Neural cell (in vitro differentiated cells): ENCODE results near the gene ZSCAN16. TPM values are rescaled to one million over a fixed set of nuclear protein-coding genes. Genes with fewer than 3 reads are reported as not detected.

ENCODE experiments used
- H2AFZ ChIP-seq: fragments of 200-600, 300-800 bp; sonication (generic), shearing (Covaris generic); 2 replicates; pipeline ENCODE4 v1.6.0; 2014; ENCODE audit warnings: low read depth, mild to moderate bottlenecking, antibody characterized with exemption, low read length, moderate library complexity
- H3F3A ChIP-seq: fragments of 200-600 bp; shearing (Covaris generic); 2 replicates; pipeline ENCODE4 v1.6.1; 2016; ENCODE audit warnings: mild to moderate bottlenecking, moderate library complexity, mixed read lengths, antibody characterized with exemption, low read length; ENCODE audit not compliant: insufficient read depth, poor library complexity, severe bottlenecking
- H3K27ac ChIP-seq: fragments of 200-600, 300-800 bp; sonication (generic), shearing (Covaris generic); 2 replicates; pipeline ENCODE4 v1.5.1; 2014; ENCODE audit warnings: mild to moderate bottlenecking, low read length, moderate library complexity
- H3K27me3 ChIP-seq: fragments of 300-800, 200-600 bp; sonication (generic), shearing (Covaris generic); 2 replicates; pipeline ENCODE4 v1.6.0; 2014; ENCODE audit warnings: mild to moderate bottlenecking, low read depth, low read length, moderate library complexity; ENCODE audit not compliant: insufficient read depth
- H3K36me3 ChIP-seq: fragments of 300-800, 200-600 bp; sonication (generic), shearing (Covaris generic); 2 replicates; pipeline ENCODE4 v1.5.1; 2014; ENCODE audit warnings: mild to moderate bottlenecking, antibody characterized with exemption, low read length, moderate library complexity; ENCODE audit not compliant: insufficient read depth
- H3K4me2 ChIP-seq: fragments of 300-800, 200-600 bp; sonication (generic), shearing (Covaris generic); 2 replicates; pipeline ENCODE4 v1.6.0; 2014; ENCODE audit warnings: mild to moderate bottlenecking, low read length
- H3K4me3 ChIP-seq: fragments of 300-800, 200-600 bp; sonication (generic), shearing (Covaris generic); 2 replicates; pipeline ENCODE4 v1.5.1; 2014; ENCODE audit warnings: mild to moderate bottlenecking, low read length, moderate library complexity
- H3K79me2 ChIP-seq: fragments of 200-600 bp; shearing (Covaris generic); replicated peaks from 2 replicates; pipeline ENCODE4 v1.6.0; 2014; ENCODE audit warnings: mild to moderate bottlenecking, low read length, moderate library complexity; ENCODE audit not compliant: insufficient read depth
- H3K9ac ChIP-seq: fragments of 300-800, 200-600 bp; sonication (generic), shearing (Covaris generic); 2 replicates; pipeline ENCODE4 v1.6.1; 2016; ENCODE audit warnings: mild to moderate bottlenecking, low read length, mixed read lengths
- H3K9me2 ChIP-seq: fragments of 200-600 bp; shearing (Covaris generic); 2 replicates; pipeline ENCODE4 v1.6.1; 2016; ENCODE audit warnings: mild to moderate bottlenecking, low read length, mixed read lengths; ENCODE audit not compliant: insufficient read depth
- H3K9me3 ChIP-seq: fragments of 200-600, 300-800 bp; sonication (generic), shearing (Covaris generic); 2 replicates; pipeline ENCODE4 v1.6.1; 2016; ENCODE audit warnings: mild to moderate bottlenecking, mixed run types, low read length, moderate library complexity, mixed read lengths
- H4K20me1 ChIP-seq: fragments of 200-600 bp; shearing (Covaris generic); 2 replicates; pipeline ENCODE4 v1.6.1; 2016; ENCODE audit warnings: mild to moderate bottlenecking, mixed run types; ENCODE audit not compliant: insufficient read depth
- CTCF ChIP-seq: fragments of 450-650 bp; IDR thresholded peaks from 2 replicates; pipeline ENCODE4 v1.5.1; 2014; ENCODE audit warnings: antibody characterized with exemption, mild to moderate bottlenecking, moderate library complexity; ENCODE audit not compliant: poor library complexity, severe bottlenecking
- EP300 ChIP-seq: fragments of 450-650 bp; conservative IDR thresholded peaks from 2 replicates; pipeline ENCODE4 v1.6.1; 2014; ENCODE audit warnings: antibody characterized with exemption, mild to moderate bottlenecking, moderate library complexity; ENCODE audit not compliant: poor library complexity, severe bottlenecking
- EZH2 ChIP-seq: fragments of 200-600, 300-800 bp; shearing (Covaris generic), sonication (generic); IDR thresholded peaks from 2 replicates; pipeline ENCODE4 v1.6.1; 2014; ENCODE audit warnings: antibody characterized with exemption, low read length, borderline replicate concordance, mild to moderate bottlenecking; ENCODE audit not compliant: insufficient read depth, poor library complexity, severe bottlenecking
- MXI1 ChIP-seq: fragments of 450-650 bp; conservative IDR thresholded peaks from 2 replicates; pipeline ENCODE4 v1.6.1; 2014; ENCODE audit warnings: antibody characterized with exemption, mild to moderate bottlenecking; ENCODE audit not compliant: poor library complexity, severe bottlenecking
- POLR2AphosphoS5 ChIP-seq: IDR thresholded peaks from 2 replicates; pipeline ENCODE4 v1.6.1; 2012
- RAD21 ChIP-seq: fragments of 450-650 bp; conservative IDR thresholded peaks from 2 replicates; pipeline ENCODE4 v1.6.1; 2014; ENCODE audit warnings: antibody characterized with exemption, mild to moderate bottlenecking, moderate library complexity
- REST ChIP-seq: IDR thresholded peaks from 2 replicates; pipeline ENCODE4 v1.6.1; 2012; ENCODE audit warnings: borderline replicate concordance
- SMC3 ChIP-seq: fragments of 450-650 bp; conservative IDR thresholded peaks from 2 replicates; pipeline ENCODE4 v1.6.1; 2014; ENCODE audit warnings: antibody characterized with exemption, mild to moderate bottlenecking, moderate library complexity; ENCODE audit not compliant: poor library complexity
- TAF1 ChIP-seq: IDR thresholded peaks from 2 replicates; pipeline ENCODE4 v1.6.1; 2012; ENCODE audit warnings: low read depth
- polyA plus RNA-seq: library from polyadenylated mRNA; depleted of rRNA; stranded (reverse); fragments of >200 nt; gene quantifications from 2 replicates; pipeline ENCODE4 v1.2.3, GENCODE V29; 2014

Gene ZSCAN16
- polyA plus RNA-seq, 1 donor from 2014 or later: 31.9 TPM

- no peak for TF ChIP-seq CTCF
- no peak for TF ChIP-seq MXI1
- TF ChIP-seq EP300: no peak
These were observed 19.2 kb upstream of the ZSCAN16 start (continued) for GRCh38 chr6:28105245-28105639.

- H3K9me3 ChIP-seq: no peaks in the 10 kb centered on the region
- no peaks in the 10 kb centered on the region for H3K27me3 ChIP-seq
- no peaks in the 10 kb centered on the region for H3K36me3 ChIP-seq
- H3K4me2 ChIP-seq: no peak overlapping the region
- peaks cover 3% of the 10 kb centered on the region for H3F3A ChIP-seq
- no peaks in the 10 kb centered on the region for H3K79me2 ChIP-seq
- H3K9ac ChIP-seq: no peak overlapping the region
- no peaks in the 10 kb centered on the region for H4K20me1 ChIP-seq
- H3K27ac ChIP-seq: no peak overlapping the region
- no peak overlapping the region for H2AFZ ChIP-seq
- no peak overlapping the region for H3K4me3 ChIP-seq
- TF ChIP-seq SMC3 (no peak), EZH2 (no peak), EP300 (no peak), MXI1 (no peak), CTCF (no peak), TAF1 (no peak), POLR2AphosphoS5 (no peak), REST (no peak), RAD21 (no peak)
- H3K9me2 ChIP-seq: no peaks in the 10 kb centered on the region
These were observed 16.9 kb upstream of the ZSCAN16 start for GRCh38 chr6:28107506-28107905.

GRCh38 chr6:28111964-28112363, 12.4 kb upstream of the ZSCAN16 start:
- H3K27me3 ChIP-seq: no peaks in the 10 kb centered on the region

More at GRCh38 chr6:28111964-28112363, 12.4 kb upstream of the ZSCAN16 start:
- H3F3A ChIP-seq: no peaks in the 10 kb centered on the region
- no peak overlapping the region for H3K4me3 ChIP-seq
- no peak overlapping the region for H3K9ac ChIP-seq
- no peak overlapping the region for H2AFZ ChIP-seq
- H3K36me3 ChIP-seq: peaks cover 9% of the 10 kb centered on the region
- TF ChIP-seq TAF1 (no peak), EP300 (no peak), POLR2AphosphoS5 (no peak), RAD21 (no peak), CTCF (no peak), REST (no peak), MXI1 (no peak), EZH2 (no peak), SMC3 (no peak)
- H3K9me2 ChIP-seq: no peaks in the 10 kb centered on the region
- H3K27ac ChIP-seq: no peak overlapping the region
- H3K79me2 ChIP-seq: no peaks in the 10 kb centered on the region
- H4K20me1 ChIP-seq: no peaks in the 10 kb centered on the region
- no peak overlapping the region for H3K4me2 ChIP-seq
- H3K9me3 ChIP-seq: no peaks in the 10 kb centered on the region
